IMR-90 (cell line): ENCODE data around the gene DCUN1D3. TPM values are rescaled to one million over a fixed set of nuclear protein-coding genes. Genes with fewer than 3 reads are reported as not detected.

Experiments
- ATAC-seq: fragments of 200-7000 bp; cut with Tn5 transposase; 2 replicates; pipeline ENCODE4 v1.9.1; 2020; ENCODE audit warnings: low read depth, mild to moderate bottlenecking, moderate library complexity
- BruUV-seq: library from RNA; stranded (reverse); fragments of 400-500 nt; replicated peaks from 2 replicates; lab custom pipeline; 2021; lab: Mats Ljungman, UMichigan
- CTCF ChIA-PET: fragments of 300-600 bp; formaldehyde crosslinking; extraction: SDS; loops from one replicate; lab custom pipeline; 2021; ENCODE audit warnings: antibody characterized with exemption; lab: Yijun Ruan, JAX
- POLR2A ChIA-PET: fragments of 300-600 bp; sonication (Branson Sonifier 250); formaldehyde crosslinking; loops from one replicate; lab custom pipeline; 2022; ENCODE audit warnings: antibody characterized with exemption; ENCODE audit not compliant: unreplicated experiment; lab: Charles Lee
- DNase-seq: peaks from one replicate; pipeline ENCODE4 v3.0.0; 2013
- H2AFZ ChIP-seq: replicated peaks from 2 replicates; pipeline ENCODE3; 2013; ENCODE audit warnings: low read length, mild to moderate bottlenecking; ENCODE audit not compliant: poor library complexity
- H2AK5ac ChIP-seq: 2 replicates; pipeline ENCODE4 v1.6.1; 2013; ENCODE audit warnings: low read depth, low read length, inconsistent platforms
- H2AK9ac ChIP-seq: replicated peaks from 2 replicates; pipeline ENCODE3; 2013; ENCODE audit warnings: mild to moderate bottlenecking, low read depth, low read length, moderate library complexity; ENCODE audit not compliant: poor library complexity
- H2BK120ac ChIP-seq: 2 replicates; pipeline ENCODE4 v1.6.1; 2013; ENCODE audit warnings: low read depth, low read length, inconsistent platforms
- H2BK15ac ChIP-seq: 3 replicates; pipeline ENCODE4 v1.6.1; 2013; ENCODE audit warnings: low read depth, low read length, inconsistent platforms
- H2BK20ac ChIP-seq: 2 replicates; pipeline ENCODE4 v1.6.1; 2013; ENCODE audit warnings: low read depth, mild to moderate bottlenecking, inconsistent platforms, low read length, moderate library complexity
- H2BK5ac ChIP-seq: 2 replicates; pipeline ENCODE4 v1.6.1; 2013; ENCODE audit warnings: mild to moderate bottlenecking, low read depth, low read length, inconsistent platforms; ENCODE audit not compliant: poor library complexity, severe bottlenecking
- H3K14ac ChIP-seq: replicated peaks from 2 replicates; pipeline ENCODE4 v1.6.1; 2013; ENCODE audit warnings: low read depth, low read length, inconsistent platforms
- H3K18ac ChIP-seq: 2 replicates; pipeline ENCODE4 v1.6.1; 2013; ENCODE audit warnings: low read depth, low read length, control low read depth
- H3K23ac ChIP-seq: 2 replicates; pipeline ENCODE4 v1.6.1; 2013; ENCODE audit warnings: low read depth, low read length, inconsistent platforms
- H3K27ac ChIP-seq: 2 replicates; pipeline ENCODE4 v1.5.1; 2013; ENCODE audit warnings: mild to moderate bottlenecking, control low read depth, low read length; ENCODE audit not compliant: insufficient read depth
- H3K27me3 ChIP-seq: 2 replicates; pipeline ENCODE4 v1.6.1; 2013; ENCODE audit warnings: low read length; ENCODE audit not compliant: control insufficient read depth, insufficient read depth
- H3K36me3 ChIP-seq: 2 replicates; pipeline ENCODE4 v1.6.1; 2013; ENCODE audit warnings: low read length, mixed read lengths; ENCODE audit not compliant: control insufficient read depth, insufficient read depth
- H3K4ac ChIP-seq: 2 replicates; pipeline ENCODE4 v1.6.1; 2013; ENCODE audit warnings: low read depth, low read length, inconsistent platforms
- H3K4me1 ChIP-seq: 2 replicates; pipeline ENCODE4 v1.6.1; 2013; ENCODE audit warnings: low read length, mixed read lengths; ENCODE audit not compliant: control insufficient read depth, insufficient read depth
- H3K4me2 ChIP-seq: 2 replicates; pipeline ENCODE4 v1.6.1; 2013; ENCODE audit warnings: low read depth, mild to moderate bottlenecking, control low read depth, low read length, moderate library complexity
- H3K4me3 ChIP-seq: 2 replicates; pipeline ENCODE4 v1.5.1; 2013; ENCODE audit warnings: low read depth, mild to moderate bottlenecking, control low read depth, low read length, moderate library complexity; ENCODE audit not compliant: insufficient read depth
- H3K56ac ChIP-seq: 2 replicates; pipeline ENCODE4 v1.6.1; 2013; ENCODE audit warnings: low read length, inconsistent platforms; ENCODE audit not compliant: insufficient read depth; ENCODE audit errors: extremely low read depth
- H3K79me1 ChIP-seq, 2 experiments: 2 replicates each; pipeline ENCODE4 v1.6.1; 2013; ENCODE audit warnings: low read length in 2 of 2, inconsistent platforms in 1 of 2, low read depth in 1 of 2
- H3K9ac ChIP-seq: 2 replicates; pipeline ENCODE4 v1.6.1; 2013; ENCODE audit warnings: low read depth, low read length, control low read depth
- H3K9me1 ChIP-seq: 2 replicates; pipeline ENCODE4 v1.6.1; 2013; ENCODE audit warnings: low read length, inconsistent platforms; ENCODE audit not compliant: insufficient read depth
- H3K9me3 ChIP-seq: 2 replicates; pipeline ENCODE4 v1.6.1; 2013; ENCODE audit warnings: low read length; ENCODE audit not compliant: control insufficient read depth, insufficient read depth
- H4K20me1 ChIP-seq: 2 replicates; pipeline ENCODE4 v1.6.1; 2013; ENCODE audit warnings: low read length, inconsistent platforms; ENCODE audit not compliant: insufficient read depth
- H4K5ac ChIP-seq: 2 replicates; pipeline ENCODE4 v1.6.1; 2013; ENCODE audit warnings: mild to moderate bottlenecking, low read depth, low read length, control low read depth
- H4K8ac ChIP-seq, 2 experiments: 2 replicates each; pipeline ENCODE4 v1.6.1; 2013; ENCODE audit warnings: low read depth in 2 of 2, low read length in 2 of 2, control low read depth in 1 of 2, inconsistent platforms in 1 of 2
- H4K91ac ChIP-seq: 2 replicates; pipeline ENCODE4 v1.6.1; 2013; ENCODE audit warnings: low read depth, low read length, inconsistent platforms; ENCODE audit not compliant: insufficient read depth
- BHLHE40 ChIP-seq: fragments of 150-350 bp; IDR thresholded peaks from 2 replicates; pipeline ENCODE4 v1.6.1; 2016; ENCODE audit warnings: mild to moderate bottlenecking, low read depth, low read length
- SMC3 ChIP-seq: fragments of 150-350 bp; IDR thresholded peaks from 2 replicates; pipeline ENCODE4 v1.6.1; 2016; ENCODE audit warnings: low read depth, mild to moderate bottlenecking, antibody characterized with exemption, low read length, moderate library complexity
- WGBS, 2 experiments: methylation state at CpG; one replicate each; pipeline versions ENCODE4 v1.1.5 to v1.1.7; 2013; ENCODE audit warnings: missing lambda C conversion rate in 2 of 2; ENCODE audit not compliant: insufficient read length in 1 of 2; ENCODE audit errors: extremely low coverage in 2 of 2; 5-methylcytosine and 5-hydroxymethylcytosine counted together
- dilution Hi-C: fragments of 300-500 bp; cut with HindIII; formaldehyde crosslinking; loops from one replicate; pipeline ENCODE4 v1.14.3; 2018; ENCODE audit warnings: low sequenced_read_pairs; ENCODE audit not compliant: unreplicated experiment
- in situ Hi-C: fragments of 300-500 bp; cut with MboI; formaldehyde crosslinking; loops from 3 replicates; pipeline ENCODE4 v1.14.3; 2019; ENCODE audit warnings: low sequenced_read_pairs, inconsistent platforms, mixed read lengths
- intact Hi-C: fragments of 100-400 bp; cut with micrococcal nuclease; formaldehyde crosslinking; loops from 2 replicates; pipeline ENCODE4 v1.10.0; 2022
- polyA plus RNA-seq, 3 experiments: library from polyadenylated mRNA; depleted of rRNA; stranded (reverse); fragments of >200 nt; gene quantifications; 2 replicates each; pipeline ENCODE4 v1.2.3, GENCODE V29; 2012; ENCODE audit warnings: low replicate concordance in 1 of 3
- total RNA-seq: library from RNA; depleted of rRNA; stranded (reverse); fragments of >200 nt; gene quantifications from 2 replicates; pipeline ENCODE4 v1.2.3, GENCODE V29; 2012
- TF ChIP-seq, protein P1 (sequence below): fragments of 150-350 bp; IDR thresholded peaks from 2 replicates; pipeline ENCODE4 v1.6.1; 2017; ENCODE audit warnings: mild to moderate bottlenecking, antibody characterized with exemption, low read length, low read depth

The DCUN1D3 gene
- total and polyA plus RNA-seq, 2 of the 4 experiments (the other 2 are of a cell fraction) = 8.1 to 42.3 TPM

DNA sequence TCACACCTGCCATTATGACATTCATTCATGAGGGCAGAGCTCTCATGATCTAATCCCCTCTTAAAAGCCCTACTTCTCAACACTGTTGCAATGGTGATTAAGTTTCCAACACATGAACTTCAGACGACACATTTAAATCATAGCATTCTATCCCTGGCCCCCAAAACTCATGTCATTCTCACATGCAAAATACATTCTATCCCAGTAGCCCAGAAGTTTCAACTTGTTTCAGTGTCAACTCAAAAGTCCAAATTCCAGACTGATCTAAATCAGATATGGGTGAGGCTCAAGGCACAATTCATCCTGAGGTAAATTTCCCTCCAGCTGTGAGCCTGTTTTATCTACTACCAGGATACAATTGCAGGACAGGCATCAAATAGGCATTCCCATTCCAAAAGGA lies 25.6 kb upstream of the DCUN1D3 start:
- in situ Hi-C loops = no loop called here
- H3K18ac ChIP-seq = no peak overlapping the region
- no TSS peak for BruUV-seq

More for the DNA sequence above, 25.6 kb upstream of the DCUN1D3 start:
- DNase-seq (no peak), ATAC-seq (no peak)
- Histone ChIP-seq H3K4ac (no peak overlapping the region), H2BK20ac (no peak overlapping the region), H4K5ac (no peak overlapping the region), H2AK5ac (no peak overlapping the region), H3K14ac (no peak overlapping the region), H2AK9ac (no peak overlapping the region), H4K20me1 (no peaks in the 10 kb centered on the region), H2AFZ (no peak overlapping the region), H3K27me3 (no peaks in the 10 kb centered on the region), H2BK15ac (no peak overlapping the region), H3K23ac (no peak overlapping the region), H3K4me3 (no peak overlapping the region), H3K4me1 (no peaks in the 10 kb centered on the region), H3K9ac (no peak overlapping the region), H3K56ac (no peak overlapping the region), H3K9me1 (no peaks in the 10 kb centered on the region), H2BK5ac (no peak overlapping the region), H2BK120ac (no peak overlapping the region), H3K36me3 (peaks cover 7% of the 10 kb centered on the region), H4K8ac (no peak overlapping the region), H3K79me1 (no peaks in the 10 kb centered on the region), H4K91ac (no peak overlapping the region), H3K4me2 (no peak overlapping the region), H3K27ac (no peak overlapping the region), H3K9me3 (no peaks in the 10 kb centered on the region)
- intact Hi-C loops = no loop called here
- CTCF ChIA-PET = no interaction called here
- dilution Hi-C loops = no loop called here
- WGBS, 2 experiments = 63% methylated on average over 1 of the region's 1 CpG; no CpG with 5 or more reads in 1 of the 2 experiments
- TF ChIP-seq SMC3 = no peak
- TF ChIP-seq BHLHE40 = no peak
- TF ChIP-seq, protein P1, sequence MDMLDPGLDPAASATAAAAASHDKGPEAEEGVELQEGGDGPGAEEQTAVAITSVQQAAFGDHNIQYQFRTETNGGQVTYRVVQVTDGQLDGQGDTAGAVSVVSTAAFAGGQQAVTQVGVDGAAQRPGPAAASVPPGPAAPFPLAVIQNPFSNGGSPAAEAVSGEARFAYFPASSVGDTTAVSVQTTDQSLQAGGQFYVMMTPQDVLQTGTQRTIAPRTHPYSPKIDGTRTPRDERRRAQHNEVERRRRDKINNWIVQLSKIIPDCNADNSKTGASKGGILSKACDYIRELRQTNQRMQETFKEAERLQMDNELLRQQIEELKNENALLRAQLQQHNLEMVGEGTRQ = no peak
- POLR2A ChIA-PET = no interaction called here
